ENCODE results near the gene PALLD.
"Not testable (repeated sequence)": the region's sequence is repeated elsewhere in the genome, so short reads cannot be mapped to it uniquely, and the experiment has no call there.

PALLD gene

GRCh38 chr4:168513826-168514225, 17.0 kb downstream of the PALLD start:
- H3K9ac ChIP-seq (ENCODE audit: low read depth, low read length); H3K36me3 ChIP-seq (ENCODE audit: insufficient read depth, low read length); H3K4me1 ChIP-seq (ENCODE audit: insufficient read depth, low read length); H3K27me3 ChIP-seq (ENCODE audit: insufficient read depth, low read length); H3K4me3 ChIP-seq (ENCODE audit: low read length); H3K27ac ChIP-seq (ENCODE audit: low read depth, low read length); H3K9me3 ChIP-seq (ENCODE audit: insufficient read depth, low read depth, low read length): not testable (repeated sequence)
- 88% methylated on average over 2 of the region's 3 CpGs for WGBS

- H3K9me3 ChIP-seq (ENCODE audit: insufficient read depth, low read depth, low read length): no peaks in the 10 kb centered on the region
- no peaks in the 10 kb centered on the region for H3K36me3 ChIP-seq (ENCODE audit: insufficient read depth, low read length)
- no peak overlapping the region for H3K4me3 ChIP-seq (ENCODE audit: low read length)
- no CpG with 5 or more reads among the region's 3 CpGs for WGBS
- H3K9ac ChIP-seq (ENCODE audit: low read depth, low read length): no peak overlapping the region
- H3K4me1 ChIP-seq (ENCODE audit: insufficient read depth, low read length): no peaks in the 10 kb centered on the region
- no peak overlapping the region for H3K27ac ChIP-seq (ENCODE audit: low read depth, low read length)
- no peaks in the 10 kb centered on the region for H3K27me3 ChIP-seq (ENCODE audit: insufficient read depth, low read length)
Measured at GRCh38 chr4:168514249-168514852, 17.5 kb downstream of the PALLD start.

GRCh38 chr4:168515222-168516011, 18.6 kb downstream of the PALLD start:
- Histone ChIP-seq H3K4me3 (ENCODE audit: low read length) (no peak overlapping the region), H3K9me3 (ENCODE audit: insufficient read depth, low read depth, low read length) (no peaks in the 10 kb centered on the region), H3K9ac (ENCODE audit: low read depth, low read length) (no peak overlapping the region), H3K27ac (ENCODE audit: low read depth, low read length) (no peak overlapping the region), H3K36me3 (ENCODE audit: insufficient read depth, low read length) (no peaks in the 10 kb centered on the region), H3K27me3 (ENCODE audit: insufficient read depth, low read length) (no peaks in the 10 kb centered on the region), H3K4me1 (ENCODE audit: insufficient read depth, low read length) (no peaks in the 10 kb centered on the region)
- WGBS: 91% methylated on average over 5 of the region's 5 CpGs

- 98% methylated on average over 2 of the region's 2 CpGs for WGBS
- Histone ChIP-seq H3K9ac (ENCODE audit: low read depth, low read length) (no peak overlapping the region), H3K36me3 (ENCODE audit: insufficient read depth, low read length) (no peaks in the 10 kb centered on the region), H3K27ac (ENCODE audit: low read depth, low read length) (no peak overlapping the region), H3K4me1 (ENCODE audit: insufficient read depth, low read length) (peaks cover 2% of the 10 kb centered on the region; the same call in 1 of the 2 replicates), H3K27me3 (ENCODE audit: insufficient read depth, low read length) (no peaks in the 10 kb centered on the region), H3K4me3 (ENCODE audit: low read length) (no peak overlapping the region), H3K9me3 (ENCODE audit: insufficient read depth, low read depth, low read length) (no peaks in the 10 kb centered on the region)
Measured at GRCh38 chr4:168516841-168517240, 20.0 kb downstream of the PALLD start.

- H3K36me3 ChIP-seq (ENCODE audit: insufficient read depth, low read length): no peaks in the 10 kb centered on the region
- no peaks in the 10 kb centered on the region for H3K9me3 ChIP-seq (ENCODE audit: insufficient read depth, low read depth, low read length)
- no peaks in the 10 kb centered on the region for H3K27me3 ChIP-seq (ENCODE audit: insufficient read depth, low read length)
- H3K4me3 ChIP-seq (ENCODE audit: low read length): no peak overlapping the region
- no peak overlapping the region for H3K9ac ChIP-seq (ENCODE audit: low read depth, low read length)
- H3K4me1 ChIP-seq (ENCODE audit: insufficient read depth, low read length): peaks cover 9% of the 10 kb centered on the region; the same call in 1 of the 2 replicates
- 100% methylated on average over 1 of the region's 1 CpG for WGBS
- no peak overlapping the region for H3K27ac ChIP-seq (ENCODE audit: low read depth, low read length)
Measured at GRCh38 chr4:168519576-168519975, 22.7 kb downstream of the PALLD start.

GRCh38 chr4:168521721-168522120, 24.9 kb downstream of the PALLD start:
- Histone ChIP-seq H3K27ac (ENCODE audit: low read depth, low read length) (no peak overlapping the region), H3K4me3 (ENCODE audit: low read length) (no peak overlapping the region), H3K9me3 (ENCODE audit: insufficient read depth, low read depth, low read length) (no peaks in the 10 kb centered on the region), H3K4me1 (ENCODE audit: insufficient read depth, low read length) (peaks cover 9% of the 10 kb centered on the region; the same call in 1 of the 2 replicates), H3K36me3 (ENCODE audit: insufficient read depth, low read length) (no peaks in the 10 kb centered on the region), H3K9ac (ENCODE audit: low read depth, low read length) (no peak overlapping the region), H3K27me3 (ENCODE audit: insufficient read depth, low read length) (no peaks in the 10 kb centered on the region)
- 100% methylated on average over 1 of the region's 2 CpGs for WGBS

- H3K9me3 ChIP-seq (ENCODE audit: insufficient read depth, low read depth, low read length): no peaks in the 10 kb centered on the region
- no peak overlapping the region for H3K4me3 ChIP-seq (ENCODE audit: low read length)
- no peaks in the 10 kb centered on the region for H3K27me3 ChIP-seq (ENCODE audit: insufficient read depth, low read length)
- no CpG with 5 or more reads among the region's 2 CpGs for WGBS
- H3K4me1 ChIP-seq (ENCODE audit: insufficient read depth, low read length): peaks cover 9% of the 10 kb centered on the region; the same call in 1 of the 2 replicates
- no peaks in the 10 kb centered on the region for H3K36me3 ChIP-seq (ENCODE audit: insufficient read depth, low read length)
- no peak overlapping the region for H3K27ac ChIP-seq (ENCODE audit: low read depth, low read length)
- no peak overlapping the region for H3K9ac ChIP-seq (ENCODE audit: low read depth, low read length)
Measured at GRCh38 chr4:168522356-168522755, 25.5 kb downstream of the PALLD start.

GRCh38 chr4:168522829-168523489, 26.1 kb downstream of the PALLD start:
- H3K9ac ChIP-seq (ENCODE audit: low read depth, low read length): no peak overlapping the region
- H3K27me3 ChIP-seq (ENCODE audit: insufficient read depth, low read length): no peaks in the 10 kb centered on the region
- H3K9me3 ChIP-seq (ENCODE audit: insufficient read depth, low read depth, low read length): no peaks in the 10 kb centered on the region
- no peak overlapping the region for H3K27ac ChIP-seq (ENCODE audit: low read depth, low read length)
- WGBS: 85% methylated on average over 2 of the region's 2 CpGs
- no peak overlapping the region for H3K4me3 ChIP-seq (ENCODE audit: low read length)
- H3K36me3 ChIP-seq (ENCODE audit: insufficient read depth, low read length): no peaks in the 10 kb centered on the region
- peaks cover 9% of the 10 kb centered on the region; the same call in 1 of the 2 replicates for H3K4me1 ChIP-seq (ENCODE audit: insufficient read depth, low read length)

- H3K27ac ChIP-seq (ENCODE audit: low read depth, low read length): no peak overlapping the region
- H3K27me3 ChIP-seq (ENCODE audit: insufficient read depth, low read length): no peaks in the 10 kb centered on the region
- H3K9me3 ChIP-seq (ENCODE audit: insufficient read depth, low read depth, low read length): no peaks in the 10 kb centered on the region
- no peak overlapping the region for H3K4me3 ChIP-seq (ENCODE audit: low read length)
- H3K4me1 ChIP-seq (ENCODE audit: insufficient read depth, low read length): peaks cover 9% of the 10 kb centered on the region; the same call in 1 of the 2 replicates
- no peaks in the 10 kb centered on the region for H3K36me3 ChIP-seq (ENCODE audit: insufficient read depth, low read length)
- H3K9ac ChIP-seq (ENCODE audit: low read depth, low read length): no peak overlapping the region
Measured at GRCh38 chr4:168524006-168524405, 27.2 kb downstream of the PALLD start.

GRCh38 chr4:168524897-168525296, 28.0 kb downstream of the PALLD start:
- Histone ChIP-seq H3K9ac (ENCODE audit: low read depth, low read length) (no peak overlapping the region), H3K36me3 (ENCODE audit: insufficient read depth, low read length) (no peaks in the 10 kb centered on the region), H3K4me1 (ENCODE audit: insufficient read depth, low read length) (peaks cover 9% of the 10 kb centered on the region; the same call in 1 of the 2 replicates), H3K27me3 (ENCODE audit: insufficient read depth, low read length) (no peaks in the 10 kb centered on the region), H3K27ac (ENCODE audit: low read depth, low read length) (no peak overlapping the region), H3K9me3 (ENCODE audit: insufficient read depth, low read depth, low read length) (no peaks in the 10 kb centered on the region), H3K4me3 (ENCODE audit: low read length) (no peak overlapping the region)
- WGBS: 93% methylated on average over 3 of the region's 3 CpGs

GRCh38 chr4:168527560-168527959, 30.7 kb downstream of the PALLD start:
- Histone ChIP-seq H3K27ac (ENCODE audit: low read depth, low read length) (no peak overlapping the region), H3K27me3 (ENCODE audit: insufficient read depth, low read length) (no peaks in the 10 kb centered on the region), H3K4me3 (ENCODE audit: low read length) (no peak overlapping the region), H3K9me3 (ENCODE audit: insufficient read depth, low read depth, low read length) (no peaks in the 10 kb centered on the region), H3K36me3 (ENCODE audit: insufficient read depth, low read length) (no peaks in the 10 kb centered on the region), H3K9ac (ENCODE audit: low read depth, low read length) (no peak overlapping the region), H3K4me1 (ENCODE audit: insufficient read depth, low read length) (peaks cover 3% of the 10 kb centered on the region; the same call in 1 of the 2 replicates)
- 100% methylated on average over 1 of the region's 1 CpG for WGBS
